Stimulated activated naive CD8-positive, alpha-beta T cell treated with anti-CD3 and anti-CD28 coated beads, Interleukin-15, Interleukin-2, amounts not matched to agents 100 ng/mL and 50 ng/mL, for 24 hours (primary cell): ENCODE data around the gene WWOX.
"Not testable (repeated sequence)": the region's sequence is repeated elsewhere in the genome, so short reads cannot be mapped to it uniquely, and the experiment has no call there.

Experiments
- H3K27ac Mint-ChIP-seq: one replicate; pipeline ENCODE4 v1.8.0; 2021; ENCODE audit warnings: mild to moderate bottlenecking, mixed read lengths
- H3K27me3 Mint-ChIP-seq: one replicate; pipeline ENCODE4 v1.8.0; 2021; ENCODE audit warnings: mixed read lengths
- H3K36me3 Mint-ChIP-seq: one replicate; pipeline ENCODE4 v1.8.0; 2021; ENCODE audit warnings: low read depth, mixed read lengths
- H3K4me1 Mint-ChIP-seq: one replicate; pipeline ENCODE4 v1.8.0; 2021; ENCODE audit warnings: low read depth, mixed read lengths
- H3K4me3 Mint-ChIP-seq: one replicate; pipeline ENCODE4 v1.8.0; 2021; ENCODE audit warnings: mild to moderate bottlenecking, mixed read lengths
- H3K9me3 Mint-ChIP-seq: one replicate; pipeline ENCODE4 v1.8.0; 2021; ENCODE audit warnings: mixed read lengths

WWOX gene

DNA sequence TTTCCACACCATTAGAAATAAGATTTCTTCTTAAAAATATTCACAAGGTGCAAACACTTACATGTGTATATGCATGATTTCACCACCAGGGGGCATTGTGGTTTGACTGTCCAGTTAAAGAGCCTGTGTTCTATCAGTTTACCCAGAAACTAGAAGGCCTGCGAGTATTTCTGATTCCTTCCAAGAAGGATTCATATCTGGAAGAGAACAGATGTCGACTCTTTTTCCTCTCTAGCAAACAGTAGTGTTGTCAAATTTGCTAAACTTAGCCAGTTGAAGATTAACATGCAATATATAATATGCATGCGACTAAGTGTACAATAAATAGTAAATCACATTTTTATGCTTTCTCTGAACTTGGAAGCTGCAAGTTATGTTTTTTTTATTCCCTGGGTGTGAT, 404.1 kb downstream of the WWOX start:
- Mint-ChIP-seq H3K4me1 (no peaks in the 10 kb centered on the region), H3K36me3 (no peaks in the 10 kb centered on the region), H3K4me3 (no peak overlapping the region), H3K27me3 (no peaks in the 10 kb centered on the region), H3K9me3 (no peaks in the 10 kb centered on the region), H3K27ac (no peak overlapping the region)

DNA sequence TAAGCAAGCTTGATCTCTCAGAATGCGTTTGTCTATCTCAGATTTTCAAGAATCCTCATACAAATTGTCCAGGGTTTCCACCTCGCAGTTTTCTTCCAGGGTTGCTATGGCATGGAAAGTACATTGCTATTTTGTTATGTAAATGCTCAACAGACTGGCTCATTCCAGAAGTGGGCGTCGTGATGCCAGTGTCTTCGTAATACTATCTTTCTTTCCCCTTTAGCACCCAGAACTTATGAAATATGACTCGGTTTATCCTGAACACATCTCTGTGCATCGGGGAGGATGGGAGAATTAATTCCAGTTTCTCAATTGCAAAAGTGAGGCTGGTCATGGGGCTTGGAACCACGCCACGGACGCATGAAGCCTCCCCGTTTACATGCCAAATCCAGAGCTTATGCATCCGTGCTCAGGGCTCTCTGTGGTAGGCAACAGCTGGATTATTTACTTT, 405.0 kb downstream of the WWOX start:
- no peaks in the 10 kb centered on the region for H3K9me3 Mint-ChIP-seq
- no peak overlapping the region for H3K4me3 Mint-ChIP-seq
- H3K36me3 Mint-ChIP-seq, result no peaks in the 10 kb centered on the region
- H3K4me1 Mint-ChIP-seq, result no peaks in the 10 kb centered on the region
- no peak overlapping the region for H3K27ac Mint-ChIP-seq
- H3K27me3 Mint-ChIP-seq, result no peaks in the 10 kb centered on the region

DNA sequence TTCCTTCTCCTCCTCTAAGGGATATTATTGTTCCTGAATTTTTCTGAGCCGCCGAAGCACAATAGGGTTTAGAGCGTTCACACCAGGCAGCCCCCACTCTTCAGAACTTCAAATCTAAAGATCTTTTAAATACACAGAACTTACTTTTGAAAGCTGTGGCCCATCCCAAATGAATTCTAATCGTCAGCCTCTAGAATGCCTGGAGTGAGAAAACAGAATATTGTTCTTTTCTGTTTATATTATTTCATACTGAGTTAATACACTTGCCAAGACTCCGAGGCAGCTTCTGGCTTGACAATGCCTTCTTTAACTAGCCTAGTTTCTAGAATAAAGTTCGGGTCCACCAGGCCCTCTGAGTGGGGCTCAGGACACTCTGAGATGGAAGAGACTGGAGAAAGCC, 405.6 kb downstream of the WWOX start:
- Mint-ChIP-seq H3K27me3 (no peaks in the 10 kb centered on the region), H3K27ac (no peak overlapping the region), H3K9me3 (no peaks in the 10 kb centered on the region)

DNA sequence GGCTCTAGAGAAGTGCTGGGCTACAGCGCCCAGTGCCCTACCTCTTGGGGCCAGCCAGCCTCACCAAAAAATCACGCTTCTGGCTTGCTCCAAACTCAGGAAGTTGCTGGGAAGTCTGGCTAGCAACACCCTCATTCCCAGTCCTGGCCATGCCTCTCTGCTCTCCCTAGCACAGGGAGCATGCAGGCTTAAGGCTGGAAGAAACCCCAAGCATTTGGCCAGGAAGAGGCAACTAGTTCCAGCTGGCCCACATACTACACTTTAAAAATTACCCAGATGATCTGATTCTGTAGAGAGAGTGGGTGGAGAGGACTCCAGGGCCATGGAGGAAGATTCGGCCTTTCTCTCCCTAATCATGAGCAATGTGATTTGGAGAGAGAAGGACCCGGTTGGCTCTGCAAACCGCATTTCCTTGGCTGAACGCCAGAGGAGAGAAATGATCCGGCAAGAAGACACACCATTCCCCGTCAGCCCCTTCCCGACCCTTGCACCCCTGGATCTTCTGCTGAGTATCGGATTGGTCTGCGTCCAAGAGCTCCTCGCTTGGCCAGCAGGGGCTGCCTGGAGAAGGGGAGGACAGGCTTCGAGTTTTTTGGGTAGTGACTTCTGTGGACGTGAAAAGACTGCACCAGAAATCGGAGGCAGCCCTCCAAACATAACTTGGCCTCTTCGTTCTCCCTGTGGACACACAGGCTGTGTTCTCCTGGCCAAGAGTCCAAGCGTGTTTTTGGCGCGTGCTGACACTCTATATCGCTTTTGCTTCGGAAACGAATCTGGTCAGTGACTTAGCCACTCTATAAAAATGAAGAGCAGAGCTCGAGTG, 406.3 kb downstream of the WWOX start:
- Mint-ChIP-seq H3K9me3 (no peaks in the 10 kb centered on the region), H3K4me1 (no peaks in the 10 kb centered on the region), H3K27ac (no peak overlapping the region), H3K27me3 (no peaks in the 10 kb centered on the region), H3K4me3 (no peak overlapping the region), H3K36me3 (no peaks in the 10 kb centered on the region)

More for the DNA sequence above, 405.6 kb downstream of the WWOX start:
- H3K4me1 Mint-ChIP-seq, result no peaks in the 10 kb centered on the region
- no peak overlapping the region for H3K4me3 Mint-ChIP-seq
- no peaks in the 10 kb centered on the region for H3K36me3 Mint-ChIP-seq

DNA sequence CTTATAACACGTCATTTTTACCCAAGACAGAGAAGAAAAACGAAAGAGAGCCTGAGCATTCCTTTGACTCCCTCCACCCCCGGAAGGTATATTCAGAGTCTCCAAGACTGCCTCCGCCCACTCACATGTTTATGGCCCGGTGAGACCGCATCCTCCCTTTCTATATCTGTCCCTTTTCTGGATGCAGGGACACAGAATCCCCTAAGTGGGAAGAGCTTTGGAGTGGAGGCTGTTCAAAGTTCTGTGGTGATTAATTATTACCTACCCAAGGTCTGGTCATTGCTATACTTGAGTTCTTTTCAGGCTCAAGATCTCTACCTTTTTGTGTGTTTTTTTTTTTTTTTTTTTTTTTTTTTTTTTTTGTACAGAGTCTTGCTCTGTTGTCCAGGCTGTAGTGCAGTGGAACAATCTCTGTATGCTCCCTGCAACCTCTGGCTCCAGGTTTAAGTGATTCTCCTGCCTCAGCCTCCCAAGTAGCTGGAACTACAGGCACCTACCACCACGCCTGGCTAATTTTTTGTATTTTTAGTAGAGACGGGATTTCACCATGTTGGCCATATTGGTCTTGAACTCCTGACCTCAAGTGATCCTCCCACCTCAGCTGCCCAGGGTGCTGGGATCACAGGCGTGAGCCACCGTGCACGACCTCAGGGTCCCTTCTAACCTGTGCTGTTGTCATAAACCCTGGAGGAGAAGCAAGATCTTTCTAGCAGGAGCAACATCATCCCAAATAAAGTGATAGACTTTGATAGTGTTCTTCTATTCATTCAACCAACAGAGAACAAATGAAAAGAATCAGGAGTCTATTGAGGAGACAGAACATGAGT, 407.1 kb downstream of the WWOX start:
- Mint-ChIP-seq H3K27me3 (no peaks in the 10 kb centered on the region), H3K27ac (no peak overlapping the region), H3K36me3 (no peaks in the 10 kb centered on the region), H3K9me3 (no peaks in the 10 kb centered on the region), H3K4me3 (no peak overlapping the region), H3K4me1 (no peaks in the 10 kb centered on the region)

DNA sequence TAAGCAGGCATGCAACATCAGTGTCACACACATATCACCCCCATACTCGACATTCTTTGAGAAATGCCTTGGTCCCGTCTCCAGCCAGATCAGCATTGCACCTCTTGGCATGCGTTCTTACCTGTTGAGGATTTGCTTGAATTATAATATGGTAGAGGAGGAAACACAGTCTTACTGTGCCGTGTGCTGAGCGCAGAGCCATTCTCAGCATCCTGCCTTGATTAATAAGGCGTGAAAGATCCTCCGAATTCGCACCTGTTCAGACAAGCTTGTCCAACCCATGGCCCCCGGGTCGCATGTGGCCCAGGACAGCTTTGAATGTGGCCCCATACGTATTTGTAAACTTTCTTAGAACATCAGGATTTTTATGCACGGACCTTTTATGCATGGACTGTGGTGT, 408.1 kb downstream of the WWOX start:
- no peaks in the 10 kb centered on the region for H3K9me3 Mint-ChIP-seq
- no peaks in the 10 kb centered on the region for H3K27me3 Mint-ChIP-seq
- no peak overlapping the region for H3K27ac Mint-ChIP-seq
- H3K36me3 Mint-ChIP-seq, result no peaks in the 10 kb centered on the region
- no peaks in the 10 kb centered on the region for H3K4me1 Mint-ChIP-seq
- H3K4me3 Mint-ChIP-seq, result no peak overlapping the region

DNA sequence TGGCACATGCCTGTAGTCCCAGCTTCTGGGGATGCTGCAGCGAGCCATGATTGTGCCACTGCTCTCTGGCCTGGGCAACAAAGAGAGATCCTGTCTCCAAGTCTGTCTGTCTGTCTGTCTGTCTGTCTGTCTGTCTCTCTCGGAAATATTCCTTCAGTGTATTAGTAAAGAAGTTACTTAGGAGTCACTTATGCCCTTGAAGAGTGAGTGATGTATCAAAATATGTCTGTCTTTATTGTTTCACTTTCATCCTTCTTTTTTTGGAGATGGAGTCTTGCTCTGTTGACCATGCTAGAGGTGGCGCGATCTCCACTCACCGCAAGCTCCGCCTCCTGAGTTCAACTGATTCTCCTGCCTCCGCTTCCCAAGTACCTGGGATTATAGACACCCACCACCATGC, 410.5 kb downstream of the WWOX start:
- Mint-ChIP-seq H3K27ac (peak overlapping the region; percentile 49), H3K4me1 (no peaks in the 10 kb centered on the region), H3K27me3 (no peaks in the 10 kb centered on the region)

DNA sequence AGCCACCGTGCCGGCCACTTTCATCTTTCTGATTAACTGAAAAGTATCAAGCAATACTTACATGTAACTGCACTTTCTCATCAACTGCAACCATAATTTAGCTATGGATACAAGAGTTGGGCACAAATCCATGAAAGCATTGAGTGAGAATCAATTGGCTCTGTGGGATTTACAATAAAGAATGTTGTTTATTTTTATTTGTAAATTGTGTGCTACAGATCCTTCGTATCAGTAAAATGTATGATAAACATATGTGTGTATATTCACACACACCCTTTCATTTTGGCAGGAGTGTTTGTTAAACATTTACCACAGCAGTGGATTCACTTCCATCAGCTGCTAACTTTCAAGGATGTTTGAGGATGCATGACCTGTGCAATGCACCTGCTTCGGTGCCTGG, 411.0 kb downstream of the WWOX start:
- Mint-ChIP-seq H3K27ac (no peak overlapping the region), H3K36me3 (no peaks in the 10 kb centered on the region), H3K4me3 (no peak overlapping the region), H3K4me1 (no peaks in the 10 kb centered on the region), H3K27me3 (no peaks in the 10 kb centered on the region), H3K9me3 (no peaks in the 10 kb centered on the region)

More for the DNA sequence above, 410.5 kb downstream of the WWOX start:
- Mint-ChIP-seq H3K36me3 (no peaks in the 10 kb centered on the region), H3K4me3 (no peak overlapping the region), H3K9me3 (no peaks in the 10 kb centered on the region)

DNA sequence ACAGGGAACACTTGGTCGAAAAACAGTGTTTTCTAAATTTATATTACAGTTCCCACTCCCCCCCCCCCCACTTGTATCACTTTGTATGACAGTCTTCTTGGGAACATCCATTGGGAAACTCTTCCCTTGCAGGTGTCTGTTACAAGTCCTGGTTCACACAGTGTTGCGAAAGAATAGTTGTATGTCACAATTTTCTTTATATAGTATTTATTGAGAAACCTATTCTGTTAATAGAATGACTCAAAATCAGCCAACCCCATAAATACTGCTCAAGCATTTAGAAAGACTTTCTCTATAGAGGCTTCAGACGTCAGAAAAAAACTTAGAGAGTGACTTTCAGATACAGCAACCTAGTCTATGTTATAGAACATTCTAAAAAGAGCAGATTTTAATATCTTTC, 414.4 kb downstream of the WWOX start:
- Mint-ChIP-seq H3K27me3 (no peaks in the 10 kb centered on the region), H3K36me3 (no peaks in the 10 kb centered on the region), H3K4me1 (no peaks in the 10 kb centered on the region), H3K9me3 (no peaks in the 10 kb centered on the region), H3K27ac (no peak overlapping the region), H3K4me3 (no peak overlapping the region)

DNA sequence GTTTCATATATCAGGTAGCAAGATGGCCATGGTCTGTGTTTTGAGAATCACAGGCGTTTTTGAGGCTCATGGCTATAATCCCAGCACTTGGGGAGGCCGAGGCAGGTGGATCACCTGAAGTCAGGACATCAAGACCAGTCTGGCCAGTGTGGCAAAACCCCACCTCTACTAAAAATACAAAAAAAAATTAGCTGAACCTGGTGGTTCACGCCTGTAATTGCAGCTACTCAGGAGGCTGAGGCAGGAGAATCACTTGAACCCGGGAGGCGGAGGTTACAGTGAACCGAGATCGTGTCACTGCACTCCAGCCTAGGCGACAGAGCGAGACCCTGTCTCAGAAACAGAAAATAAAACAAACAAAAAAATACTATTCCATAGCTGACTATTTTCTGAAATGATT, 415.4 kb downstream of the WWOX start:
- H3K27ac Mint-ChIP-seq, H3K4me1 Mint-ChIP-seq, H3K9me3 Mint-ChIP-seq, H3K36me3 Mint-ChIP-seq, H3K4me3 Mint-ChIP-seq, H3K27me3 Mint-ChIP-seq: not testable (repeated sequence)

DNA sequence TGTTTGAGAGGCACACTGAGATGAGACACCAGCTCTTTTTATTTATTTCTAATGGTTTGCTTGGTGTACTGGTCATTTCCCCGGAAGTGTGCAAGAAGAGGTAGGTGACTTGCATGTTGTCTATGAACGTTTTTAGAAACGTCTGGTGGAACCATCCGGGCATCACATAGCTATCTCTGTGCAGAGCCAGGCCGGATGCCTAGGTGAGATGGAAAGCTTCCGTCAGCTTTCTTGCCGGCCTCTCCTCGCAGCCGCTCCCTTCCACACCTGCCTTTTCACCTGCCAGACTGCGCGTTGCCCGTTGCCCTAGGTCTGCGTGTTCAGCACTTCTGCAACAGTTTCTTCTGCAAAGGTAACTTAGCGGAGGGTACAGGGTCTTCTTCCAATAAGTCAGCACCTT, 416.0 kb downstream of the WWOX start:
- Mint-ChIP-seq H3K27ac (no peak overlapping the region), H3K36me3 (no peaks in the 10 kb centered on the region), H3K27me3 (no peaks in the 10 kb centered on the region), H3K9me3 (no peaks in the 10 kb centered on the region), H3K4me1 (no peaks in the 10 kb centered on the region), H3K4me3 (no peak overlapping the region)

DNA sequence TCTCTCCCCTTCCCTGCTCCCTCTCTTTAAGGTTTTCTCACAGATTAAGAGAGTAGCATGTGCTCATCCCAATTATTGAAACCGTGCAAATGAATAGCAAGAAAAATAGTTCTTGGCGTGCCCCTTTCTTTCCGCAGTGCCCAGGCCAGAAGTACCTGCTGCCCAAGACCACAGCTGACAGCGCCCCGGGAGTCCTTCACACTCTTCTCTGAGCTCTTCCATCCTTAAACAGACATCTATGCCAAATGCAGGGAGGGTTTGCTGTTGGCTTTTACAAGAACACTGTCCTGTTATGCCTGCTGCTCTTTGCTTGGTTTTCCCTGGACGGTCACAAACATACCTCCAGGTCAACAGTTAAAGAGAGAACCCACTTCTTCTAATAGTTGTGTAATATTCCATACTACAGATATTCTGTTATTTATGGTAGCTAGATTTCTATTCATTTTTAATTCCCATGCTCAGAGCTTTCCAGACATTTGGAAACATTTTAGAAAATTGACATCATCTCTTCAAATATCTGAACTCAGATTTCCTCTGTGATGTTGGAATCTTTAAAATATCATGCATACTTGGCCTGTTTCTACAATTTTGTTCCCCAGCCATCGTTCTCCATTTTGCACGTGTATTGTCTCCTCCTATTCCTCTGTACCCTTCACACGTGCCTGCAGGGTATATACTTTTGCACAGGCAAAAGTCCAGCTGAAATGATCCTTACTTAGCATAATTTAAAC, 416.7 kb downstream of the WWOX start:
- Mint-ChIP-seq H3K36me3 (no peaks in the 10 kb centered on the region), H3K4me3 (no peak overlapping the region), H3K27ac (no peak overlapping the region), H3K4me1 (no peaks in the 10 kb centered on the region), H3K27me3 (no peaks in the 10 kb centered on the region), H3K9me3 (no peaks in the 10 kb centered on the region)

DNA sequence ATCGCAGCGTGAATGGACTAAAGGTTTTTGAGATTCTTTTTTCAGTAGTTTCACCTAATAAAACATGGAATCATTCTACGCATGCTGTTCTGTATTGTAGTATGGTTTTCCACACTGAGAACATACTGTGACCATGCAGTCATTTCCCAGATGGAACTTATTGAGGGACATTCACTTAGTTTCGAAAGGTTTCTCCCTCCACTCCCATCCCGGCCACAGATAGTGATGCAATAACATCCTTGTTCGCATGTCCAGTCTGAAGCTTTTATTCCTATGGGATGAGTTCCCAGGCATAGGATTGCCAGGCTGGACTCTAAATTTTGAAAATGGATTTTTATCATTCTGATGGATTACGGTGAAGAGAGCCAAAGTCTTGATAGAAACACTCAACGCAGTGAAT, 420.4 kb downstream of the WWOX start:
- no peaks in the 10 kb centered on the region for H3K9me3 Mint-ChIP-seq
- no peak overlapping the region for H3K4me3 Mint-ChIP-seq
- no peak overlapping the region for H3K27ac Mint-ChIP-seq
- no peaks in the 10 kb centered on the region for H3K4me1 Mint-ChIP-seq
- no peaks in the 10 kb centered on the region for H3K36me3 Mint-ChIP-seq
- no peaks in the 10 kb centered on the region for H3K27me3 Mint-ChIP-seq

DNA sequence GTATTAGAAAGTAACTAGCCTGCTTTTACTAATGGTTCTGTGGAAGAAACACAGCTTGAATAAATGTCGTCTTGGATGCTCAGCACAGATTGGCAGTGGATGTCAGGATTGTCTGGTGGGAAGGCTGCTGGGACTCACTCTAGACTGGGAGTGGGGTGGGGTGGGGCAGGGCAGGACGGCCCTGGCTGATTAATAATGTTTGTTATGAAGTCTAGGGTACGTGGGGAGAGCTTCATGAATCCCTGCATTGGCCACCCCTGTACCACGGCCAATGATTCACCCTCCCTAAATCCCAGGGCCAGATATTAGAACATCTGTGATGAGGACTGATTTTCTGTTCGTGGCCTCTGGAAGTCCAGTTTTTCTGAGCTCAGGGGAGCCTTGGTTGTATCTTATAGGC, 421.0 kb downstream of the WWOX start:
- no peaks in the 10 kb centered on the region for H3K36me3 Mint-ChIP-seq
- no peak overlapping the region for H3K27ac Mint-ChIP-seq
- H3K4me1 Mint-ChIP-seq, result no peaks in the 10 kb centered on the region
- H3K27me3 Mint-ChIP-seq, result no peaks in the 10 kb centered on the region
- no peak overlapping the region for H3K4me3 Mint-ChIP-seq
- no peaks in the 10 kb centered on the region for H3K9me3 Mint-ChIP-seq

DNA sequence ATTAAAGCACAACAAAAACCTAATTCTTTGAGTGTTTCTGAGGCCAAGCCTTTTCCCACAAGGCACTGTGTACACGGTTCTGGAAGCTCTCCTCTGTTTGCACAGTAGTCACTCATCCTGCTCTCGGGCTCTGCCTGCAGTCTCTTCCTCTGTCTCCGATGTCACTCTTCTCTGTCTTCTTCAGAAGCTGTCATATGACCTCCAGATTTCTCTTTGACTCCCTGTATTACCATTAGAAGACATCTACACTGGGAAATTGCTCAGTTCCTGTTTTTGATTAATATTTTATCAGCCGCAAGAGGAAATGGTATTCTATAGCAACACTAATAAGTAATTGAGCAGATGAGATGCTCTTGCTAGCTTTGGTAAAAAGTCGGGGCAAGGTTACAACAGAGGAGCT, 422.9 kb downstream of the WWOX start:
- no peaks in the 10 kb centered on the region for H3K27me3 Mint-ChIP-seq
- H3K4me3 Mint-ChIP-seq, result no peak overlapping the region
- no peaks in the 10 kb centered on the region for H3K36me3 Mint-ChIP-seq
- no peaks in the 10 kb centered on the region for H3K4me1 Mint-ChIP-seq
- H3K9me3 Mint-ChIP-seq, result no peaks in the 10 kb centered on the region
- no peak overlapping the region for H3K27ac Mint-ChIP-seq
